ENCODE measurements around the gene THNSL1. TPM values are rescaled to one million over a fixed set of nuclear protein-coding genes. Genes with fewer than 3 reads are reported as not detected.
"Not testable (repeated sequence)": the region's sequence is repeated elsewhere in the genome, so short reads cannot be mapped to it uniquely, and the experiment has no call there.

THNSL1 gene
- total RNA-seq, 6 experiments from 2014 or later: 4.9 to 13.6 (median 7.6) TPM

- TF ChIP-seq POLR2A (IDR thresholded peaks at IDR 0.05) (no peak), CTCF (IDR thresholded peaks at IDR 0.05) (no peak)
- 93% methylated on average over 1 of the region's 1 CpG for WGBS (ENCODE audit: insufficient coverage, low coverage, low lambda C conversion rate, missing lambda C conversion rate)
- Histone ChIP-seq H3K27me3 (no peaks in the 10 kb centered on the region), H3K27ac (no peak overlapping the region), H3K9me3 (no peaks in the 10 kb centered on the region), H3K36me3 (no peaks in the 10 kb centered on the region), H3K4me3 (no peak overlapping the region), H3K4me1 (peaks cover 0 to 10% (median 0%) of the 10 kb centered on the region in 4 donors)
- no peak for DNase-seq
- intact Hi-C loops (cut with DNase I): loop anchor here in 1 of 2 donors (10.0 kb wide), 1 partner anchor 349 kb away; no protein-coding TSS in a partner anchor
- ATAC-seq: peak; percentile 33 to 77 (median 60)
These were observed 23.0 kb upstream of the THNSL1 start for GRCh38 chr10:24993237-24993958.

DNA sequence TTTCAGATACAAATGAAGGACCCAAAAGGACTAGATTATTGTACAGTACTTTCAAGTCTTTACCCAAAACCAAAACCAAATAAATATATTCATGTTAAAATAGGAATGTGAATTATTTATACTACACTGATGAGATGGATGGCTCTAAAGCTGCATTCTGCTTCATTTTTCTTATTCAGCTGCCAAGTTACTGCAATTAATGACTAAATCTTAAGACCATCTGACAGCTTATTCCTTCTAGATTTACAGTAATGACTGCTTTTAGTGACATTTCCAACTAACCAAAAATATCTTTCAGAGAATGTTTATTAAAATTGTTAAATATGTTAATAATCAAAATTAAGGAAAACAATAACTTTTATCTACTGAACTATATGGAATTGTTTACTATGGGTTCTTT, 21.3 kb upstream of the THNSL1 start:
- Histone ChIP-seq H3K4me3 (no peak overlapping the region), H3K27me3 (no peaks in the 10 kb centered on the region), H3K9me3 (no peaks in the 10 kb centered on the region), H3K27ac (no peak overlapping the region), H3K4me1 (peaks cover 0 to 10% (median 0%) of the 10 kb centered on the region in 4 donors), H3K36me3 (no peaks in the 10 kb centered on the region)
- TF ChIP-seq CTCF (IDR thresholded peaks at IDR 0.05) (no peak), POLR2A (IDR thresholded peaks at IDR 0.05) (no peak)
- intact Hi-C loops (cut with DNase I): loop anchor here in 1 of 2 donors (10.0 kb wide), 1 partner anchor 350 kb away; no protein-coding TSS in a partner anchor
- DNase-seq (no peak), ATAC-seq (no peak)

DNA sequence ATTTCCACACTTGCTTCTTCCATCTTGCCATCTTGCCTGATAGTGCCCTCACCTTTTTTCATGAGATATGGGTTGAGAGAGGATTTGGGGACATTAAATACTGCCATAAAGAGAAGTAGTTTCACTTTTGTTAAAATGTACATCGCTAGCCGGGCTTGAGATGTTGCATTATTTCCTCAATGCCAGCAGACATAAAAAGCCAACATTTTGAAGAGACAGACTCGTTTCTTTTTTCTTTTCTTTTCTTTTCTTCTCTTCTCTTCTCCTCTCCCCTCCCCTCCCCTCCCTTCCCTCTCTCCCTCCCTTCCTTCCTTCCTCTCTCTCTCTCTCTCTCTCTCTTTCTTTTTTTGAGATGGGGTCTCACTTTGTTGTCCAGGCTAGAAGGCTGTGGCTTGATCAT, 18.4 kb upstream of the THNSL1 start:
- intact Hi-C loops (cut with DNase I): loop anchor here in 1 of 2 donors (10.0 kb wide), 1 partner anchor 353 kb away; no protein-coding TSS in a partner anchor
- TF ChIP-seq CTCF (IDR thresholded peaks at IDR 0.05): no peak
- no peak for TF ChIP-seq POLR2A (IDR thresholded peaks at IDR 0.05)
- 74% methylated on average over 3 of the region's 3 CpGs for WGBS (ENCODE audit: insufficient coverage, low coverage, low lambda C conversion rate, missing lambda C conversion rate)
- H3K4me3 ChIP-seq: no peak overlapping the region
- H3K27ac ChIP-seq: no peak overlapping the region
- ATAC-seq (no peak), DNase-seq (no peak)
- no peaks in the 10 kb centered on the region for H3K27me3 ChIP-seq
- H3K9me3 ChIP-seq: no peaks in the 10 kb centered on the region
- H3K36me3 ChIP-seq: no peaks in the 10 kb centered on the region
- H3K4me1 ChIP-seq: peaks cover 0 to 8% (median 0%) of the 10 kb centered on the region in 4 donors

DNA sequence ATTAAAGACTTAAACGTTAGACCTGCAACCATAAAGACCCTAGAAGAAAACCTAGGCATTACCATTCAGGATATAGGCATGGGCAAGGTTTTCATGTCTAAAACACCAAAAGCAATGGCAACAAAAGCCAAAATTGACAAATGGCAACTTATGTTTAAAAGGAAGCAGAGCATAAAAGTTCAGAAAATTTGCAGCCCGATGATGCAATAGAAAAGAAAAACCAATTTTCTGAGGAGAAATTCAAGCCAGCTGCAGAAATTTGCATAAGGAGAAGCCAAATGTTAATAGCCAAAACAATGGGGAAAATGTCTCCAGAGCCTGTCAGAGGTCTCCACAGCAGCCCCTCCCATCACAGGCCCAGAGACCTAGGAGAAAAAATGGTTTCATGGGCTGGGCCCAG, 4.8 kb upstream of the THNSL1 start:
- H3K27me3 ChIP-seq; H3K27ac ChIP-seq; intact Hi-C loops (cut with DNase I); DNase-seq; H3K4me1 ChIP-seq; ATAC-seq; H3K36me3 ChIP-seq; H3K4me3 ChIP-seq; H3K9me3 ChIP-seq: not testable (repeated sequence)
- 96% methylated on average over 2 of the region's 2 CpGs for WGBS (ENCODE audit: insufficient coverage, low coverage, low lambda C conversion rate, missing lambda C conversion rate)

DNA sequence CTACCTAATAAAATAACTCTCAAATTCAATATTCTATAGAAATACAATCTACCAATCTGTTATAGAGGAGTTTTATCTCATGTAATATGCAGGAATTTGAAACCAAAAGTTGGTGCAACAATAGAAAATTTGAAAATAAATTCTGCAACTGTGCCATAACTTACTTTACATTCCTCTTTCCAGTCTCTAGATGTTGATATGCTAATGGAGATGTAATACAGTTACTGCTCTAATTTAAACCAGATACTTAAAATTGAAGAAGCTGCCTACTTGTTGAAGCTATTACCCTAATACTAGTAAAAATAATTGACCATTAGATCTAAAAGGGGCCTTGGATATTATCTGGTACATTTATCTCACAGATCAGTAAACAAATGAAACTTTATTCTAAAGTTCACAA, 1.8 kb upstream of the THNSL1 start:
- Histone ChIP-seq H3K27ac (no peak overlapping the region), H3K9me3 (no peaks in the 10 kb centered on the region), H3K4me1 (peaks cover 0 to 14% (median 0%) of the 10 kb centered on the region in 4 donors), H3K27me3 (no peaks in the 10 kb centered on the region), H3K36me3 (no peaks in the 10 kb centered on the region), H3K4me3 (no peak overlapping the region)
- ATAC-seq (no peak), DNase-seq (no peak)
- no peak for TF ChIP-seq POLR2A (IDR thresholded peaks at IDR 0.05)
- no peak for TF ChIP-seq CTCF (IDR thresholded peaks at IDR 0.05)
- intact Hi-C loops (cut with DNase I): no loop called here
